Fibroblast of lung (primary cell): ENCODE results near the gene PPP1R9A.

Source experiments
- CTCF ChIP-seq, 2 donors: IDR thresholded peaks in 1 of 2; conservative IDR thresholded peaks in 1 of 2; 1 replicate in 1 of 2; 2 replicates in 1 of 2; pipeline ENCODE4 v1.5.1; 2011 to 2012; ENCODE audit warnings: low read length in 2 of 2, control low read depth in 1 of 2, inconsistent platforms in 1 of 2, low read depth in 1 of 2, mild to moderate bottlenecking in 1 of 2
- EZH2 ChIP-seq: IDR thresholded peaks from 2 replicates; pipeline ENCODE4 v1.5.1; 2012; ENCODE audit warnings: low read length, control low read depth, mild to moderate bottlenecking; ENCODE audit errors: missing control alignments

DNA sequence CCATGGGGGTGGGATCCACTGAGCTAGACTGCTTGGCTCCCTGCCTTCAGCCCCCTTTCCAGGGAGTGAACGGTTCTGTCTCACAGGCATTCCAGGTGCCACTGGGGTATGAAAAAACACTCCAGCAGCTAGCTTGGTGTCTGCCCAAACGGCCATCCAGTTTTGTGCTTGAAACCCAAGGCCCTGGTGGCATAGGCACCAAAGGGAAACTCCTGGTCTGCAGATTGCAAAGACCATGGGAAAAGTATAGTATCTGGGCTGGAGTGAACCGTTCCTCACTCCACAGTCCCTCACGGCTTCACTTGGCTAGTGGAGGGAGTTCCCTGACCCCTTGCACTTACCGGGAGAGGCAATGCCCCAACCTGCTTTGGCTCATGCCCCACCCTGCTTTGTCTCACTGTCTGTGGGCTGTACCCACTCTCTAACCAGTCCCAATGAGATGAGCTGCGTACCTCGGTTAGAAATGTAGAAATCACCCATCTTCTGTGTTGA is 62.7 kb downstream of the PPP1R9A start:
- TF ChIP-seq EZH2 (no peak), CTCF (conservative IDR thresholded peaks at IDR 0.05 in 1 of 2, IDR thresholded peaks at IDR 0.05 in 1 of 2; ENCODE audit: low read depth in 1 of 2, low read length in 2 of 2) (no peak)
